GM23248 (cell line): ENCODE data around the gene KDELR1. TPM values are rescaled to one million over a fixed set of nuclear protein-coding genes. Genes with fewer than 3 reads are reported as not detected.

Experiments
- DNase-seq: peaks from one replicate; pipeline ENCODE4 v3.0.0-alpha.2; 2015
- H2AFZ ChIP-seq: fragments of 200-600 bp; sonication (generic); 2 replicates; pipeline ENCODE4 v1.6.1; 2016; ENCODE audit warnings: antibody characterized with exemption
- H3F3A ChIP-seq: fragments of 200-600 bp; sonication (generic); 2 replicates; pipeline ENCODE4 v1.6.1; 2016; ENCODE audit warnings: mild to moderate bottlenecking, antibody characterized with exemption, mixed run types; ENCODE audit not compliant: insufficient read depth
- H3K27ac ChIP-seq: fragments of 200-600 bp; sonication (generic); 2 replicates; pipeline ENCODE4 v1.5.1; 2016; ENCODE audit warnings: mild to moderate bottlenecking
- H3K27me3 ChIP-seq: fragments of 200-600 bp; sonication (generic); replicated peaks from 2 replicates; pipeline ENCODE4 v1.6.1; 2016; ENCODE audit warnings: mild to moderate bottlenecking; ENCODE audit not compliant: insufficient read depth
- H3K36me3 ChIP-seq: fragments of 200-600 bp; sonication (generic); 2 replicates; pipeline ENCODE4 v1.6.1; 2016; ENCODE audit warnings: low read depth, mild to moderate bottlenecking
- H3K4me1 ChIP-seq: fragments of 200-600 bp; sonication (generic); 2 replicates; pipeline ENCODE4 v1.6.1; 2016; ENCODE audit warnings: mild to moderate bottlenecking; ENCODE audit not compliant: insufficient read depth
- H3K4me2 ChIP-seq: fragments of 200-600 bp; sonication (generic); one replicate; pipeline ENCODE4 v1.6.1; 2016; ENCODE audit warnings: mild to moderate bottlenecking; ENCODE audit not compliant: unreplicated experiment
- H3K4me3 ChIP-seq: fragments of 200-600 bp; sonication (generic); 2 replicates; pipeline ENCODE4 v1.5.1; 2016; ENCODE audit warnings: mild to moderate bottlenecking
- H3K79me2 ChIP-seq: fragments of 200-600 bp; sonication (generic); 2 replicates; pipeline ENCODE4 v1.6.1; 2016; ENCODE audit warnings: mild to moderate bottlenecking; ENCODE audit not compliant: insufficient read depth
- H3K9ac ChIP-seq: fragments of 200-600 bp; sonication (generic); 2 replicates; pipeline ENCODE4 v1.6.1; 2016; ENCODE audit warnings: mild to moderate bottlenecking
- H3K9me2 ChIP-seq: fragments of 200-600 bp; sonication (generic); 2 replicates; pipeline ENCODE4 v1.6.1; 2016; ENCODE audit warnings: mixed run types, mild to moderate bottlenecking, moderate library complexity; ENCODE audit not compliant: insufficient read depth
- H3K9me3 ChIP-seq: fragments of 200-600 bp; sonication (generic); one replicate; pipeline ENCODE4 v1.6.1; 2017; ENCODE audit warnings: low read depth
- H4K20me1 ChIP-seq: fragments of 200-600 bp; sonication (generic); 2 replicates; pipeline ENCODE4 v1.6.0; 2016; ENCODE audit not compliant: insufficient read depth
- EZH2 ChIP-seq: fragments of 200-600 bp; sonication (generic); IDR thresholded peaks from 2 replicates; pipeline ENCODE4 v1.6.1; 2018; ENCODE audit warnings: antibody characterized with exemption, mild to moderate bottlenecking; ENCODE audit not compliant: insufficient read depth, poor library complexity, severe bottlenecking
- EZH2phosphoT487 ChIP-seq: fragments of 200-600 bp; sonication (generic); IDR thresholded peaks from 2 replicates; pipeline ENCODE4 v1.6.1; 2018; ENCODE audit warnings: antibody characterized with exemption, moderate library complexity, mild to moderate bottlenecking, low read depth; ENCODE audit not compliant: insufficient read depth
- WGBS, 2 experiments: methylation state at CpG; one replicate each; pipeline ENCODE4 v1.1.6; 2015 to 2017; ENCODE audit warnings: low lambda C conversion rate in 2 of 2, low coverage in 1 of 2; ENCODE audit errors: missing lambda C conversion rate in 2 of 2; 5-methylcytosine and 5-hydroxymethylcytosine counted together
- in situ Hi-C: fragments of 300-500 bp; cut with MboI; formaldehyde crosslinking; loops from 2 replicates; pipeline ENCODE4 v1.15.0; 2020
- polyA plus RNA-seq: library from polyadenylated mRNA; unstranded; fragments of >200 nt; fragmentation: Nextera tagmentation; extraction: Ambion mirVana; gene quantifications from 2 replicates; pipeline ENCODE4 v1.2.1, GENCODE V29; 2016
- total RNA-seq: library from RNA; depleted of rRNA; stranded (reverse); fragments of >200 nt; shearing (Covaris generic); gene quantifications from 2 replicates; pipeline ENCODE4 v1.2.3, GENCODE V29; 2014

KDELR1 gene
- total and polyA plus RNA-seq, 2 experiments from 2014 or later = 170 to 231 TPM

DNA sequence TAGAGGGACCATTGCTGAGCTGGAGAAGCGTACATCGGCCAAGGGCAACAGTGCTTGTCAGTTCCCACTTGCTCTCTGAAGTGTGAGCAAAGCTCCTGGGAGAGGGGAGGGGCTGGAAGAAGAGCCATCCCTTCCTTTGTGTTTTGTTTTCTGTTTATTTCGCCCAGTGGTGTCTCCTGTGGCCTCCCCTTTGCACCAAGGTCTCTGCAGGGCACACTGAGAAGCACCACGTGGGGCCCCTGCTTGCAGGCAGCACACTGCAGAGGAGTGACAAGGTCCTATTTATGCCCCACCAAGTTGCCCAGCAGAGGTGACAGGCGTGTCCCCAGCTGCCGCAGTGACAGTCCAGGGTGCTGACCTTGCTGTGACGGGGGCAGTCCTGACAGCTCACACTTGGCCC lies 26.1 kb upstream of the KDELR1 start:
- TF ChIP-seq EZH2phosphoT487 (no peak), EZH2 (no peak)
- Histone ChIP-seq H3K79me2 (no peaks in the 10 kb centered on the region), H3K4me2 (no peak overlapping the region), H4K20me1 (no peaks in the 10 kb centered on the region), H3K36me3 (no peaks in the 10 kb centered on the region), H3K4me1 (peaks cover 10% of the 10 kb centered on the region; the same call in 1 of the 2 replicates), H3K27me3 (no peaks in the 10 kb centered on the region), H3F3A (no peaks in the 10 kb centered on the region), H2AFZ (no peak overlapping the region), H3K27ac (no peak overlapping the region), H3K9ac (no peak overlapping the region), H3K9me2 (no peaks in the 10 kb centered on the region), H3K4me3 (no peak overlapping the region), H3K9me3 (no peaks in the 10 kb centered on the region)
- no peak for DNase-seq
- in situ Hi-C loops = no loop called here
- WGBS, 2 experiments = 88 to 89% methylated on average over 7 of the region's 7 CpGs

GRCh38 chr19:48415806-48416221 lies 24.5 kb upstream of the KDELR1 start:
- Histone ChIP-seq H3K4me1 (peaks cover 10% of the 10 kb centered on the region; the same call in 1 of the 2 replicates), H3F3A (no peaks in the 10 kb centered on the region), H3K4me2 (no peak overlapping the region), H3K27ac (no peak overlapping the region), H3K4me3 (no peak overlapping the region), H3K9me2 (no peaks in the 10 kb centered on the region), H3K36me3 (no peaks in the 10 kb centered on the region), H3K9me3 (no peaks in the 10 kb centered on the region), H3K9ac (no peak overlapping the region), H4K20me1 (no peaks in the 10 kb centered on the region), H3K79me2 (no peaks in the 10 kb centered on the region), H3K27me3 (no peaks in the 10 kb centered on the region), H2AFZ (no peak overlapping the region)
- no peak for DNase-seq
- TF ChIP-seq EZH2phosphoT487 = no peak
- no peak for TF ChIP-seq EZH2
- in situ Hi-C loops = no loop called here
- WGBS, 2 experiments = 76 to 88% methylated on average over 14 to 30 of the region's 30 CpGs

GRCh38 chr19:48415395-48415794 lies 24.0 kb upstream of the KDELR1 start:
- Histone ChIP-seq H3K27me3 (no peaks in the 10 kb centered on the region), H3K36me3 (no peaks in the 10 kb centered on the region), H3K79me2 (no peaks in the 10 kb centered on the region), H3F3A (no peaks in the 10 kb centered on the region), H4K20me1 (no peaks in the 10 kb centered on the region), H3K9me2 (no peaks in the 10 kb centered on the region), H3K27ac (no peak overlapping the region), H3K9me3 (no peaks in the 10 kb centered on the region), H3K4me3 (no peak overlapping the region), H3K4me1 (peaks cover 10% of the 10 kb centered on the region; the same call in 1 of the 2 replicates), H2AFZ (no peak overlapping the region), H3K4me2 (no peak overlapping the region), H3K9ac (no peak overlapping the region)
- in situ Hi-C loops = no loop called here
- TF ChIP-seq EZH2phosphoT487 (no peak), EZH2 (no peak)
- 5 to 30% methylated on average over 3 to 14 of the region's 14 CpGs for WGBS, 2 experiments
- DNase-seq = peak; percentile 89

- Histone ChIP-seq H3K27ac (no peak overlapping the region), H3K4me1 (peaks cover 10% of the 10 kb centered on the region; the same call in 1 of the 2 replicates), H3K9ac (no peak overlapping the region), H3K9me3 (no peaks in the 10 kb centered on the region), H3K27me3 (no peaks in the 10 kb centered on the region), H3K4me3 (no peak overlapping the region), H3K79me2 (no peaks in the 10 kb centered on the region), H4K20me1 (no peaks in the 10 kb centered on the region), H3F3A (no peaks in the 10 kb centered on the region), H3K36me3 (no peaks in the 10 kb centered on the region), H3K9me2 (no peaks in the 10 kb centered on the region), H3K4me2 (no peak overlapping the region), H2AFZ (no peak overlapping the region)
- TF ChIP-seq EZH2phosphoT487 = no peak
- TF ChIP-seq EZH2 = no peak
- peak; percentile 75 for DNase-seq
- in situ Hi-C loops = no loop called here
- 68 to 73% methylated on average over 23 to 24 of the region's 24 CpGs for WGBS, 2 experiments
Measured at GRCh38 chr19:48413879-48414587, 22.7 kb upstream of the KDELR1 start.

GRCh38 chr19:48405850-48406249 lies 14.5 kb upstream of the KDELR1 start:
- no peaks in the 10 kb centered on the region for H4K20me1 ChIP-seq
- no peaks in the 10 kb centered on the region for H3K36me3 ChIP-seq
- no peaks in the 10 kb centered on the region for H3K9me3 ChIP-seq
- H3K4me2 ChIP-seq = no peak overlapping the region
- TF ChIP-seq EZH2phosphoT487 (no peak), EZH2 (no peak)
- WGBS, 2 experiments = 81 to 86% methylated on average over 13 of the region's 13 CpGs
- no peaks in the 10 kb centered on the region for H3K4me1 ChIP-seq
- H3K27me3 ChIP-seq = no peaks in the 10 kb centered on the region
- H3K4me3 ChIP-seq = no peak overlapping the region
- no peak for DNase-seq
- H3K9ac ChIP-seq = no peak overlapping the region
- H2AFZ ChIP-seq = no peak overlapping the region
- H3F3A ChIP-seq = no peaks in the 10 kb centered on the region
- no peaks in the 10 kb centered on the region for H3K9me2 ChIP-seq
- no peaks in the 10 kb centered on the region for H3K79me2 ChIP-seq
- H3K27ac ChIP-seq = no peak overlapping the region
- in situ Hi-C loops = no loop called here
